IMR-90 (cell line): ENCODE measurements around the gene ARHGEF4.

ENCODE experiments used
- BHLHE40 ChIP-seq: fragments of 150-350 bp; IDR thresholded peaks from 2 replicates; pipeline ENCODE4 v1.6.1; 2016; ENCODE audit warnings: mild to moderate bottlenecking, low read depth, low read length
- ELK1 ChIP-seq: fragments of 150-350 bp; IDR thresholded peaks from 2 replicates; pipeline ENCODE4 v1.6.1; 2016; ENCODE audit warnings: low read depth, mild to moderate bottlenecking, low read length, moderate library complexity, borderline replicate concordance
- MAFK ChIP-seq: IDR thresholded peaks from 2 replicates; pipeline ENCODE4 v1.6.1; 2012; ENCODE audit warnings: low read depth, low read length, improper control_type of control experiment
- MAZ ChIP-seq: IDR thresholded peaks from 2 replicates; pipeline ENCODE4 v1.6.1; 2012; ENCODE audit warnings: low read depth, mild to moderate bottlenecking, low read length, improper control_type of control experiment, moderate library complexity, borderline replicate concordance
- NFE2L2 ChIP-seq: fragments of 150-350 bp; IDR thresholded peaks from 2 replicates; pipeline ENCODE4 v1.6.1; 2016; ENCODE audit warnings: low read depth, mild to moderate bottlenecking, low read length
- POLR2A ChIP-seq: IDR thresholded peaks from 2 replicates; pipeline ENCODE4 v1.6.1; 2012; ENCODE audit warnings: mild to moderate bottlenecking, low read depth, low read length
- RCOR1 ChIP-seq: IDR thresholded peaks from 2 replicates; pipeline ENCODE4 v1.6.1; 2012; ENCODE audit warnings: mild to moderate bottlenecking, low read length, improper control_type of control experiment; ENCODE audit not compliant: insufficient replicate concordance
- RFX5 ChIP-seq: IDR thresholded peaks from 2 replicates; pipeline ENCODE4 v1.8.0; 2012; ENCODE audit warnings: low read depth, mild to moderate bottlenecking, low read length, moderate library complexity
- SMC3 ChIP-seq: fragments of 150-350 bp; IDR thresholded peaks from 2 replicates; pipeline ENCODE4 v1.6.1; 2016; ENCODE audit warnings: low read depth, mild to moderate bottlenecking, antibody characterized with exemption, low read length, moderate library complexity
- TF ChIP-seq, protein P1 (sequence below): conservative IDR thresholded peaks from 2 replicates; pipeline ENCODE4 v1.5.1; 2012; ENCODE audit warnings: mild to moderate bottlenecking, low read depth, low read length, improper control_type of control experiment

GRCh38 chr2:130972410-130972809 is 135.7 kb downstream of the ARHGEF4 start:
- TF ChIP-seq, protein P1, sequence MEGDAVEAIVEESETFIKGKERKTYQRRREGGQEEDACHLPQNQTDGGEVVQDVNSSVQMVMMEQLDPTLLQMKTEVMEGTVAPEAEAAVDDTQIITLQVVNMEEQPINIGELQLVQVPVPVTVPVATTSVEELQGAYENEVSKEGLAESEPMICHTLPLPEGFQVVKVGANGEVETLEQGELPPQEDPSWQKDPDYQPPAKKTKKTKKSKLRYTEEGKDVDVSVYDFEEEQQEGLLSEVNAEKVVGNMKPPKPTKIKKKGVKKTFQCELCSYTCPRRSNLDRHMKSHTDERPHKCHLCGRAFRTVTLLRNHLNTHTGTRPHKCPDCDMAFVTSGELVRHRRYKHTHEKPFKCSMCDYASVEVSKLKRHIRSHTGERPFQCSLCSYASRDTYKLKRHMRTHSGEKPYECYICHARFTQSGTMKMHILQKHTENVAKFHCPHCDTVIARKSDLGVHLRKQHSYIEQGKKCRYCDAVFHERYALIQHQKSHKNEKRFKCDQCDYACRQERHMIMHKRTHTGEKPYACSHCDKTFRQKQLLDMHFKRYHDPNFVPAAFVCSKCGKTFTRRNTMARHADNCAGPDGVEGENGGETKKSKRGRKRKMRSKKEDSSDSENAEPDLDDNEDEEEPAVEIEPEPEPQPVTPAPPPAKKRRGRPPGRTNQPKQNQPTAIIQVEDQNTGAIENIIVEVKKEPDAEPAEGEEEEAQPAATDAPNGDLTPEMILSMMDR = no peak
- no peak for TF ChIP-seq POLR2A
- TF ChIP-seq RFX5 = no peak
- TF ChIP-seq MAFK = no peak
- TF ChIP-seq ELK1 = no peak
- TF ChIP-seq SMC3 = no peak
- no peak for TF ChIP-seq BHLHE40
- no peak for TF ChIP-seq NFE2L2
- TF ChIP-seq RCOR1 = no peak
- no peak for TF ChIP-seq MAZ
